ENCODE data around the gene LNPK. TPM values are rescaled to one million over a fixed set of nuclear protein-coding genes. Genes with fewer than 3 reads are reported as not detected.
"Not testable (repeated sequence)": the region's sequence is repeated elsewhere in the genome, so short reads cannot be mapped to it uniquely, and the experiment has no call there.

Gene LNPK
- polyA plus RNA-seq, 3 donors = 2.2 to 14.1 (median 7.5) TPM

GRCh38 chr2:175926272-175926671 lies 75.8 kb downstream of the LNPK start:
- H3K27ac ChIP-seq (ENCODE audit: low read depth, low read length) = no peak overlapping the region
- 92 to 99% (median 95%) methylated on average over 2 of the region's 2 CpGs for WGBS, 3 donors

- WGBS, 3 donors = 94 to 97% (median 97%) methylated on average over 2 of the region's 2 CpGs
- H3K27ac ChIP-seq (ENCODE audit: low read depth, low read length) = no peak overlapping the region
Observed at GRCh38 chr2:175922160-175922559, 79.9 kb downstream of the LNPK start.

- WGBS, 3 donors = 72 to 83% (median 79%) methylated on average over 3 of the region's 3 CpGs
Observed at GRCh38 chr2:175918935-175919334, 83.1 kb downstream of the LNPK start.

GRCh38 chr2:175914846-175915245 lies 87.2 kb downstream of the LNPK start:
- no peak overlapping the region for H3K27ac ChIP-seq (ENCODE audit: low read depth, low read length)
- 91 to 96% (median 94%) methylated on average over 3 of the region's 3 CpGs for WGBS, 3 donors

More at GRCh38 chr2:175918935-175919334, 83.1 kb downstream of the LNPK start:
- H3K27ac ChIP-seq (ENCODE audit: low read depth, low read length) = no peak overlapping the region

- 76 to 89% (median 82%) methylated on average over 12 of the region's 12 CpGs for WGBS, 3 donors
- not testable (repeated sequence) for H3K27ac ChIP-seq (ENCODE audit: low read depth, low read length)
Observed at GRCh38 chr2:175913849-175914743, 88.0 kb downstream of the LNPK start.

- not testable (repeated sequence) for H3K27ac ChIP-seq (ENCODE audit: low read depth, low read length)
- WGBS, 3 donors = 69 to 89% (median 78%) methylated on average over 2 of the region's 2 CpGs
Observed at GRCh38 chr2:175913267-175913666, 88.8 kb downstream of the LNPK start.

- WGBS, 3 donors = 57 to 74% (median 63%) methylated on average over 4 of the region's 4 CpGs
- H3K27ac ChIP-seq (ENCODE audit: low read depth, low read length) = no peak overlapping the region
Observed at GRCh38 chr2:175904035-175904434, 98.0 kb downstream of the LNPK start.

GRCh38 chr2:175903384-175903936 lies 98.6 kb downstream of the LNPK start:
- 64 to 93% (median 71%) methylated on average over 1 of the region's 1 CpG for WGBS, 3 donors
- H3K27ac ChIP-seq (ENCODE audit: low read depth, low read length) = no peak overlapping the region

- whole genome bisulfite sequencing, 3 donors = 100% methylated on average over 1 of the region's 1 CpG
- H3K27ac ChIP-seq (ENCODE audit: low read depth, low read length) = not testable (repeated sequence)
Observed at GRCh38 chr2:175895957-175896356, 106.1 kb downstream of the LNPK start.

GRCh38 chr2:175892046-175892445 lies 110.0 kb downstream of the LNPK start:
- WGBS, 3 donors = 57 to 80% (median 62%) methylated on average over 2 of the region's 2 CpGs
- H3K27ac ChIP-seq (ENCODE audit: low read depth, low read length) = no peak overlapping the region

GRCh38 chr2:175890636-175891242 lies 111.3 kb downstream of the LNPK start:
- H3K27ac ChIP-seq (ENCODE audit: low read depth, low read length) = no peak overlapping the region
- 54 to 88% (median 87%) methylated on average over 9 of the region's 9 CpGs for WGBS, 3 donors

GRCh38 chr2:175889701-175890302 lies 112.3 kb downstream of the LNPK start:
- H3K27ac ChIP-seq (ENCODE audit: low read depth, low read length) = no peak overlapping the region
- WGBS, 3 donors = 68 to 89% (median 70%) methylated on average over 3 of the region's 3 CpGs

GRCh38 chr2:175887776-175888175 lies 114.3 kb downstream of the LNPK start:
- no peak overlapping the region for H3K27ac ChIP-seq (ENCODE audit: low read depth, low read length)
- WGBS, 3 donors = 62 to 92% (median 82%) methylated on average over 2 of the region's 2 CpGs

GRCh38 chr2:175884697-175885393 lies 117.2 kb downstream of the LNPK start:
- H3K27ac ChIP-seq (ENCODE audit: low read depth, low read length) = no peak overlapping the region
- 68 to 78% (median 71%) methylated on average over 7 of the region's 7 CpGs for WGBS, 3 donors

GRCh38 chr2:175883586-175884194 lies 118.4 kb downstream of the LNPK start:
- 49 to 73% (median 72%) methylated on average over 7 of the region's 7 CpGs for WGBS, 3 donors

GRCh38 chr2:175879679-175880078 lies 122.4 kb downstream of the LNPK start:
- 83 to 93% (median 92%) methylated on average over 3 of the region's 3 CpGs for WGBS, 3 donors
- no peak overlapping the region for H3K27ac ChIP-seq (ENCODE audit: low read depth, low read length)

More at GRCh38 chr2:175883586-175884194, 118.4 kb downstream of the LNPK start:
- H3K27ac ChIP-seq (ENCODE audit: low read depth, low read length) = no peak overlapping the region

- H3K27ac ChIP-seq (ENCODE audit: low read depth, low read length) = no peak overlapping the region
- WGBS, 3 donors = 49 to 74% (median 52%) methylated on average over 3 of the region's 3 CpGs
Observed at GRCh38 chr2:175877845-175878544, 124.1 kb downstream of the LNPK start.

Measured in adipose tissue (tissue), 3 donors.